Stimulated activated CD8-positive, alpha-beta memory T cell treated with anti-CD3 and anti-CD28 coated beads, Interleukin-12 subunit alpha, Interleukin-12 subunit beta, amount 100 ng/mL, for 24 hours (primary cell): ENCODE measurements around the gene KMT2B.

Source experiments
- DNase-seq: peaks from one replicate; pipeline ENCODE4 v3.0.0-alpha.2; 2020; ENCODE audit errors: extremely low read depth

KMT2B gene

DNA sequence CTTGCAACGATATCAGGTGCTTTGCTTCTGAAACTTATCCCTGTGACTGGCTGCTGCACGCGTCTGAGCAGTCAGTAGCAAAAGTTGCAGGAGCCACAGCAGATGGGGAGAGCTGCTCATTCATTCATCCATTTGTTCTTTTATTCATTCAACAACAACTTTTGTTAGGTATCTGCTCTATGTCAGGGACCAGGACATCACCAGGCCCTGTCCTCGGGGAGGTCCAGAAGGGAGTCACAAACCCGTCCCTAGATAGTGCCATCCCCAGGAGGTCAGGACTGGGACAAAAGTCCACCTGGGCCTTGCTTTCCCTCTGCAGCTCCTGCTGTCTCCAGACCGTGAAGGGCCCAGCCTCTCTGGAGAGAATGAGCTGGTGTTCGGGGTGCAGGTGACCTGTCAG lies 60.2 kb downstream of the KMT2B start:
- no peak for DNase-seq

DNA sequence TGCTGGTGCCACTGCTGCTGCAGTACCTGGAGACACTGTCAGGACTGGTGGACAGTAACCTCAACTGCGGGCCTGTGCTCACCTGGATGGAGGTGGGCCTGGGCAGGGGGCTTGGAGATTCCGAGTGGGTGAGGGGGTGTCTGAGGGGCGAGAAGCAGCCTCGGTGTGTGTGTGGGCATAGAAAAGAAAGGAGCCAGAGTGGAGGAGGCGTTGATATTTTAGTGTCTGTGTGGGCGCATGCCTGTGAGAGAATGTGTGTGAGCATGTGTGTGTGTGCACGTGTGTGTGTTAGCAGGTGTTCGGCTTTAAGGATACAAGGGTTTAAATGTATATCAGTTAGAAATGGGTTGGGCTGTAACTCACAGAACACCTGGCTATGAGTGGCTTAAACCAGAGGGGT lies 61.2 kb downstream of the KMT2B start:
- DNase-seq = no peak

DNA sequence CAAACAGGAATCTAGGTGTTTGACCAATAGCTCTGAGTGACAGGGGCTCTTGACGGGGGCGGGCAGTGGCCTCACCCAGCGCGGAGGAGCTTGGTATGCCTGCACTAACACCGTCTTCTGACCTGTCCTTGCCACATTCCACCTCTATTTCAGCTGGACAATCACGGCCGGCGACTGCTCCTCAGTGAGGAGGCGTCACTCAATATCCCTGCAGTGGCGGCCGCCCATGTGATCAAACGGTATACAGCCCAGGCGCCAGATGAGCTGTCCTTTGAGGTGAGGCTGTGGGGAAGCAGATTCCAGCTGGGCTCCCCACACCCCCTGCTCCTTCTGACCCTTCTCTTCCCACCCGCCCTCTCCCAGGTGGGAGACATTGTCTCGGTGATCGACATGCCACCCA lies 62.3 kb downstream of the KMT2B start:
- DNase-seq = no peak

DNA sequence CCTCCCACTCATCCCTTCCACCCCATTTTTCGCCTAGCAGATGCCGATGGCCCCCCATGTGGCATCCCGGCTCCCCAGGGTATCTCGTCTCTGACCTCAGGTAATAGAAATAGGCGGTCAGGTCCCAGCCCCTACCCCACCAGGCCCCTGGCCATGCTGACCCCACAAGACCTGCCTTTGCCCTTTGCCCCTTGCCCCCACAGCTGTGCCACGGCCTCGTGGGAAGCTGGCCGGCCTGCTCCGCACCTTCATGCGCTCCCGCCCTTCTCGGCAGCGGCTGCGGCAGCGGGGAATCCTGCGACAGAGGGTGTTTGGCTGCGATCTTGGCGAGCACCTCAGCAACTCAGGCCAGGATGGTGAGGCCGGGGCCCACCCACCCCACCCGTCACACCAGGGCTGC lies 62.9 kb downstream of the KMT2B start:
- DNase-seq = no peak

DNA sequence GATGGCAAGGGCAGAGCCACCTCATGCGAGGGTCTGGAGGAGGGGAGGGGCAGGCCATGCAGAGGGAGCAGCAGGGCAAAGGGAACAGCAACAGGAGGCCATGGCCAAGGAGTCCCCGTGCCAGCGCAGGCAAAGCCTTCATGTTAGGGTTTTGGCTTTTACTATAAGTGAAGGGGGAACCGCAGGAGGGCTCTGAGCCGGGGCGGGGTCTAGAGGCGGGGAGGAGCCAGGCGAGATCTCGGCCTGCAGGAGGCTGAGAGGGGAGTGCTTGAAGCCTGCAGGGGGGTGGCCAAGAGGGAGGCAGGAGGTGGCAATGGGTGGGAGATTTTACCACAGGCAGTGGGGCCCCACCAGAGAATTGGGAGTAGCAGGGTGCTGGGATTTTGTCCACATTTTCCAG lies 63.8 kb downstream of the KMT2B start:
- DNase-seq = no peak

DNA sequence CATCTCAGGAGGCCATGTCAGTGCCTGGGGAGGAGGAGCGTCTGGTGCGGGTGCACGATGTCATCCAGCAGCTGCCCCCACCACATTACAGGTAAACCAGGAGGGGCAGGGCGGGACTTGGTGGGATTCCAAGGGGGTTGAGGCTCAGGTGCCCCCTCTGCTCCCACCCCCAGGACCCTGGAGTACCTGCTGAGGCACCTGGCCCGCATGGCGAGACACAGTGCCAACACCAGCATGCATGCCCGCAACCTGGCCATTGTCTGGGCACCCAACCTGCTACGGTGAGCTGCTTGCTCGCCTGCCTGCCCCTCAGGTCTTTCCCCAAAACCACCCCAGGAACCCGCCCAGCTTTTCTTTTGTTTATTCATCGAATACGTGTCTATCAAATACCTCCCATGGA lies 64.8 kb downstream of the KMT2B start:
- no peak for DNase-seq

DNA sequence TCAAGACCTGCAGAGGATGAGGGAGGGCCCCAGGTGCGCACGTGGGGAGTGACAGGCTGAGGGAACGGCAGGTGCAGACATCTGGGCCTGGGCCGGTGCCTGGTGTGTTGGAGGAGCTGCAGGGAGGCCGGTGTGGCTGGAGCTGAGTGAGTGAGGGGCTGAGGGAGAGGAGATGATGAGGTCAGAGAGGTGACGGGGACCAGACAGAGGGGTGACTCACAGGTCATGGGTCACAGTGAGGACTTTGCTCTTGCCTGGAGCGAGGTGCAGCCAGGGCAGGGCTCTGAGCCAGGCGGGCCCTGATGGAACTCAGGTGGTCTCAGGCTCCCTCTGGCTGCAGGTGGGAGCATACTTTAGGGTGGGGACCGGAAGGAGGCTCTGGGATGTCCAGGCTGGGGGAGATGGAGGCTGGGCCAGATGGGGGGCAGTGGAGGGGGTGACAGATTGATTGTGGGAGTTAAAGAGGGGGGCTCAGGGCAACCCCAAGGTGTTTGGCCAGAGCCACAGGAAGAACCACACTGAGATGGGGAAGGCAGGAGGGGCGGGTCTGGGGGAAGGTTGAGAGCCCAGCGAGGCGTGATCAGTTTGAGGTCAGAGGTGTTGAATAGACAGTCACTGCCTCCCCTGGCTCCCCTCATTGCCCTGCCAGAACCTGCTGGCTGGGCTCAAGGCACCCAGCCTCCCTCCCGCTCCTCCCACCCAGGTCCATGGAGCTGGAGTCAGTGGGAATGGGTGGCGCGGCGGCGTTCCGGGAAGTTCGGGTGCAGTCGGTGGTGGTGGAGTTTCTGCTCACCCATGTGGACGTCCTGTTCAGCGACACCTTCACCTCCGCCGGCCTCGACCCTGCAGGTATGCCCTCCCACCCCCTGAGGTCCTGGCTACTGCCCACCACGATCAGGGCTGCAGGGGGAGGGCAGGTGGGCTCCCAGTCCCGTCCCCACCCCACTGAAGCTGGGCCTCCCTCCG lies 65.9 kb downstream of the KMT2B start:
- DNase-seq = no peak

DNA sequence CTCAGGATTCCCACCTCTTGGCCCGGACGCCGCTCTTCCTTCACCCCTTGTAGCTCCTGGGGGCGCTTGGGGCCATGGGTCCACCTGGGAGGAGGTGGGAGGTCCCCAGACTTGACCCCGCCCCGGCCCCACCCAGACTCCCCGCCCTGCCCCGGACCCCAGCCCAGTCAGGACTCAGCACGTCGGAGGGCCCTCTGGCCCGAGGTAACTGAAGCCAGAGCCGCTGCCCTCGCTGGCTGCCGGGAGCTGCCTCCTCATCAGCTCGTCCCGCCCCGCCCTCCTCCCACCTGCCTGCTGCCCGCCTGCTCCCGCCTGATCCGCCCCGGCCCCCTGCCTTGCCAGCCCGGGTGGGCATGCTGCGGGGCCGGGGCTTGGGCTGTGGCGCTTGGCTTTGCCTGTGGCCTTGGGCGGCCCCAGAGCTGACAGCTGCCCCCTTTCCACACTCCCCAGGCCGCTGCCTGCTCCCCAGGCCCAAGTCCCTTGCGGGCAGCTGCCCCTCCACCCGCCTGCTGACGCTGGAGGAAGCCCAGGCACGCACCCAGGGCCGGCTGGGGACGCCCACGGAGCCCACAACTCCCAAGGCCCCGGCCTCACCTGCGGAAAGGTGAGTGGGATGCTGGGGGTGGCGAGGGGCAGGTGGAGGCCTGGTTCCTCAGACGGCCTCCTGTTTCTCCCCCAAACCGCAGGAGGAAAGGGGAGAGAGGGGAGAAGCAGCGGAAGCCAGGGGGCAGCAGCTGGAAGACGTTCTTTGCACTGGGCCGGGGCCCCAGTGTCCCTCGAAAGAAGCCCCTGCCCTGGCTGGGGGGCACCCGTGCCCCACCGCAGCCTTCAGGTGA lies 66.9 kb downstream of the KMT2B start:
- DNase-seq = no peak

DNA sequence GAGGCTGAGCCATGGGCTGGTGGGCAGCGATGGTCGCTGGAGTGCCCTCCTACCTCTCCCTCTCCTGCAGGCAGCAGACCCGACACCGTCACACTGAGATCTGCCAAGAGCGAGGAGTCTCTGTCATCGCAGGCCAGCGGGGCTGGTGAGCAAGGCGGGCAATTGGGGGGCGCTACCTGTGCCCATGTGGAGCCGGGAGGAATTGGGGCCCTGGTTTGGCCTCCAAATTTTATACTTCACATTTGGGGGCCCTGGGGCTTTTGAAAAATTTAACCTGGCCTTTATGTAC lies 67.5 kb downstream of the KMT2B start:
- no peak for DNase-seq

DNA sequence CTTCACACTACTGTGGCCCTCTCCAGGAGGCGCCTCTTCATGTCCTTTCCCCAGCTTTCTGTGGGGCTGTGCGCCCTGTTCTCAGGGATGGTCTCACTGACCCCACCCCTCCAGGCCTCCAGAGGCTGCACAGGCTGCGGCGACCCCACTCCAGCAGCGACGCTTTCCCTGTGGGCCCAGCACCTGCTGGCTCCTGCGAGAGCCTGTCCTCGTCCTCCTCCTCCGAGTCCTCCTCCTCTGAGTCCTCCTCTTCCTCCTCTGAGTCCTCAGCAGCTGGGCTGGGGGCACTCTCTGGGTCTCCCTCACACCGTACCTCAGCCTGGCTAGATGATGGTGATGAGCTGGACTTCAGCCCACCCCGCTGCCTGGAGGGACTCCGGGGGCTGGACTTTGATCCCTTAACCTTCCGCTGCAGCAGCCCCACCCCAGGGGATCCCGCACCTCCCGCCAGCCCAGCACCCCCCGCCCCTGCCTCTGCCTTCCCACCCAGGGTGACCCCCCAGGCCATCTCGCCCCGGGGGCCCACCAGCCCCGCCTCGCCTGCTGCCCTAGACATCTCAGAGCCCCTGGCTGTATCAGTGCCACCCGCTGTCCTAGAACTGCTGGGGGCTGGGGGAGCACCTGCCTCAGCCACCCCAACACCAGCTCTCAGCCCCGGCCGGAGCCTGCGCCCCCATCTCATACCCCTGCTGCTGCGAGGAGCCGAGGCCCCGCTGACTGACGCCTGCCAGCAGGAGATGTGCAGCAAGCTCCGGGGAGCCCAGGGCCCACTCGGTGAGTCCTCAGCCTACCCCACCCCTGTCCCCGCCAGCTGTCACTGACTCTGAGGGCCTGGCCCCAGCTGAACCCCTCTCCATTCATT lies 68.7 kb downstream of the KMT2B start:
- DNase-seq = no peak

DNA sequence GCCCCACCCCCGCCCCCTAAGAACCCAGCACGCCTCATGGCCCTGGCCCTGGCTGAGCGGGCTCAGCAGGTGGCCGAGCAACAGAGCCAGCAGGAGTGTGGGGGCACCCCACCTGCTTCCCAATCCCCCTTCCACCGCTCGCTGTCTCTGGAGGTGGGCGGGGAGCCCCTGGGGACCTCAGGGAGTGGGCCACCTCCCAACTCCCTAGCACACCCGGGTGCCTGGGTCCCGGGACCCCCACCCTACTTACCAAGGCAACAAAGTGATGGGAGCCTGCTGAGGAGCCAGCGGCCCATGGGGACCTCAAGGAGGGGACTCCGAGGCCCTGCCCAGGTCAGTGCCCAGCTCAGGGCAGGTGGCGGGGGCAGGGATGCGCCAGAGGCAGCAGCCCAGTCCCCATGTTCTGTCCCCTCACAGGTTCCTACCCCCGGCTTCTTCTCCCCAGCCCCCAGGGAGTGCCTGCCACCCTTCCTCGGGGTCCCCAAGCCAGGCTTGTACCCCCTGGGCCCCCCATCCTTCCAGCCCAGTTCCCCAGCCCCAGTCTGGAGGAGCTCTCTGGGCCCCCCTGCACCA lies 69.5 kb downstream of the KMT2B start:
- no peak for DNase-seq
